Measurements from ENCODE around the gene EVL.

DNA sequence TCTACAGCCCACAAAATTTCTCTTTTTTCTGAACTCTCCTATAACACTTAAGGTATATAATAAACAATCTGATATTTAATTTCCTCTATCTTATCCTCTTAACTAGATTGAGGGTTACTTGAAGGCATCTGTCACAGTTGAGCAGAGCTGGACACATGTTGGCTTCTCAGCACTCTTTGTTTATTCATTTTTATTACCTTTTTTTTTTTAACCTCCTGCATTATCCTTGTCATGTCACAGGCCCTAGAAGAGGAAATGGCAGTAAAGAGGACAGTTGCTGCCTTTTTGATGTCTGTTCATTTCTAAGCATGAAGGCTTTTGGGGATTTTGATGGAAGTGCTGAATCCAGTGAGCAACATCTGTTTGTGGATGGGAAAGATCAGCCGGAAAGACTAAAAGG lies 32.5 kb upstream of the EVL start:
- TF ChIP-seq, protein P1, sequence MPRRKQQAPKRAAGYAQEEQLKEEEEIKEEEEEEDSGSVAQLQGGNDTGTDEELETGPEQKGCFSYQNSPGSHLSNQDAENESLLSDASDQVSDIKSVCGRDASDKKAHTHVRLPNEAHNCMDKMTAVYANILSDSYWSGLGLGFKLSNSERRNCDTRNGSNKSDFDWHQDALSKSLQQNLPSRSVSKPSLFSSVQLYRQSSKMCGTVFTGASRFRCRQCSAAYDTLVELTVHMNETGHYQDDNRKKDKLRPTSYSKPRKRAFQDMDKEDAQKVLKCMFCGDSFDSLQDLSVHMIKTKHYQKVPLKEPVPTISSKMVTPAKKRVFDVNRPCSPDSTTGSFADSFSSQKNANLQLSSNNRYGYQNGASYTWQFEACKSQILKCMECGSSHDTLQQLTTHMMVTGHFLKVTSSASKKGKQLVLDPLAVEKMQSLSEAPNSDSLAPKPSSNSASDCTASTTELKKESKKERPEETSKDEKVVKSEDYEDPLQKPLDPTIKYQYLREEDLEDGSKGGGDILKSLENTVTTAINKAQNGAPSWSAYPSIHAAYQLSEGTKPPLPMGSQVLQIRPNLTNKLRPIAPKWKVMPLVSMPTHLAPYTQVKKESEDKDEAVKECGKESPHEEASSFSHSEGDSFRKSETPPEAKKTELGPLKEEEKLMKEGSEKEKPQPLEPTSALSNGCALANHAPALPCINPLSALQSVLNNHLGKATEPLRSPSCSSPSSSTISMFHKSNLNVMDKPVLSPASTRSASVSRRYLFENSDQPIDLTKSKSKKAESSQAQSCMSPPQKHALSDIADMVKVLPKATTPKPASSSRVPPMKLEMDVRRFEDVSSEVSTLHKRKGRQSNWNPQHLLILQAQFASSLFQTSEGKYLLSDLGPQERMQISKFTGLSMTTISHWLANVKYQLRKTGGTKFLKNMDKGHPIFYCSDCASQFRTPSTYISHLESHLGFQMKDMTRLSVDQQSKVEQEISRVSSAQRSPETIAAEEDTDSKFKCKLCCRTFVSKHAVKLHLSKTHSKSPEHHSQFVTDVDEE (CRISPR knock-in tag; IDR thresholded peaks at IDR 0.05): no peak
- TF ChIP-seq CSDC2 (CRISPR knock-in tag; IDR thresholded peaks at IDR 0.05) (no peak), GLIS3 (CRISPR knock-in tag; IDR thresholded peaks at IDR 0.05) (no peak), ZNF565 (CRISPR knock-in tag; conservative IDR thresholded peaks at IDR 0.05; ENCODE audit: low read depth) (no peak), ZFP30 (CRISPR knock-in tag; IDR thresholded peaks at IDR 0.05) (no peak), ZNF70 (CRISPR knock-in tag; IDR thresholded peaks at IDR 0.05) (no peak), TCF4 (CRISPR knock-in tag; IDR thresholded peaks at IDR 0.05; ENCODE audit: borderline replicate concordance) (no peak)

All from SK-N-SH treated with all-trans-retinoic acid at 6 μM for 48 hours (cell line).